WTC11 (cell line): ENCODE data around the gene F2RL3.

Experiments
- ATF6 ChIP-seq: sonication (generic); formaldehyde crosslinking; IDR thresholded peaks from 2 replicates; pipeline ENCODE4 v1.8.1; 2023; ENCODE audit warnings: mild to moderate bottlenecking, missing genetic modification reagents
- CREM ChIP-seq: sonication (generic); formaldehyde crosslinking; IDR thresholded peaks from 2 replicates; pipeline ENCODE4 v1.8.1; 2022; ENCODE audit warnings: mild to moderate bottlenecking, missing genetic modification reagents, moderate library complexity
- CTCF ChIP-seq: fragments of 200-600 bp; IDR thresholded peaks from 2 replicates; pipeline ENCODE4 v1.8.0; 2022; ENCODE audit warnings: antibody characterized with exemption
- ELF4 ChIP-seq: sonication (generic); formaldehyde crosslinking; IDR thresholded peaks from 2 replicates; pipeline ENCODE4 v1.8.1; 2022; ENCODE audit warnings: low read depth, mild to moderate bottlenecking, moderate library complexity, missing genetic modification reagents
- GABPB1 ChIP-seq: sonication (generic); formaldehyde crosslinking; IDR thresholded peaks from 2 replicates; pipeline ENCODE4 v1.8.1; 2023; ENCODE audit warnings: mild to moderate bottlenecking, missing genetic modification reagents
- MAX ChIP-seq: sonication (generic); formaldehyde crosslinking; IDR thresholded peaks from 2 replicates; pipeline ENCODE4 v1.8.0; 2022; ENCODE audit warnings: mild to moderate bottlenecking, missing genetic modification reagents
- PRDM15 ChIP-seq: sonication (generic); formaldehyde crosslinking; IDR thresholded peaks from 2 replicates; pipeline ENCODE4 v1.8.0; 2022; ENCODE audit warnings: missing genetic modification reagents
- SMAD4 ChIP-seq: sonication (generic); formaldehyde crosslinking; IDR thresholded peaks from 2 replicates; pipeline ENCODE4 v1.8.0; 2022; ENCODE audit warnings: mild to moderate bottlenecking, missing genetic modification reagents
- SP1 ChIP-seq: sonication (generic); formaldehyde crosslinking; conservative IDR thresholded peaks from 2 replicates; pipeline ENCODE4 v1.8.1; 2022; ENCODE audit warnings: missing genetic modification reagents
- TCF7 ChIP-seq: sonication (generic); formaldehyde crosslinking; IDR thresholded peaks from 2 replicates; pipeline ENCODE4 v1.8.0; 2022; ENCODE audit warnings: mild to moderate bottlenecking, low read depth, missing genetic modification reagents, moderate library complexity
- TEAD4 ChIP-seq: sonication (generic); formaldehyde crosslinking; IDR thresholded peaks from 2 replicates; pipeline ENCODE4 v1.8.0; 2022; ENCODE audit warnings: mild to moderate bottlenecking, missing genetic modification reagents

GRCh38 chr19:16853066-16853465, 35.7 kb upstream of the F2RL3 start:
- TF ChIP-seq CTCF (no peak), GABPB1 (CRISPR knock-in tag) (no peak), ATF6 (CRISPR knock-in tag) (no peak), TCF7 (CRISPR knock-in tag) (no peak), ELF4 (CRISPR knock-in tag) (no peak), TEAD4 (CRISPR knock-in tag) (no peak), MAX (no peak), CREM (CRISPR knock-in tag) (no peak), SMAD4 (CRISPR knock-in tag) (no peak), PRDM15 (CRISPR knock-in tag) (no peak), SP1 (CRISPR knock-in tag) (no peak)
